GM23338 (cell line): ENCODE data around the gene APOL6. TPM values are rescaled to one million over a fixed set of nuclear protein-coding genes. Genes with fewer than 3 reads are reported as not detected.

ENCODE experiments used
- ATAC-seq: fragments of 200-7000 bp; cut with Tn5 transposase; 3 replicates; pipeline ENCODE4 v1.9.1; 2020
- DNase-seq: peaks from one replicate; pipeline ENCODE4 v3.0.0-alpha.2; 2015; ENCODE audit warnings: low spot score
- H2AFZ ChIP-seq: fragments of 200-600 bp; sonication (generic); 2 replicates; pipeline ENCODE4 v1.8.0; 2016; ENCODE audit warnings: antibody characterized with exemption, mild to moderate bottlenecking, moderate library complexity
- H3F3A ChIP-seq: fragments of 200-600 bp; sonication (generic); replicated peaks from 2 replicates; pipeline ENCODE4 v1.8.0; 2017; ENCODE audit warnings: antibody characterized with exemption, mixed run types, low read depth
- H3K27ac ChIP-seq: fragments of 200-600 bp; sonication (generic); 2 replicates; pipeline ENCODE4 v1.6.1; 2016; ENCODE audit warnings: low read depth
- H3K27me3 ChIP-seq: fragments of 200-600 bp; sonication (generic); 2 replicates; pipeline ENCODE4 v1.8.0; 2016; ENCODE audit warnings: mild to moderate bottlenecking, mixed run types, moderate library complexity; ENCODE audit not compliant: insufficient read depth
- H3K36me3 ChIP-seq: fragments of 200-600 bp; sonication (generic); 2 replicates; pipeline ENCODE4 v1.8.0; 2016; ENCODE audit warnings: mild to moderate bottlenecking; ENCODE audit not compliant: insufficient read depth
- H3K4me1 ChIP-seq: fragments of 200-600 bp; sonication (generic); 2 replicates; pipeline ENCODE4 v1.8.0; 2016; ENCODE audit warnings: mild to moderate bottlenecking, moderate library complexity; ENCODE audit not compliant: insufficient read depth
- H3K4me2 ChIP-seq: fragments of 200-600 bp; sonication (generic); 2 replicates; pipeline ENCODE4 v1.7.1; 2017; ENCODE audit warnings: mixed run types
- H3K4me3 ChIP-seq: fragments of 200-600 bp; sonication (generic); 2 replicates; pipeline ENCODE4 v1.6.1; 2016; ENCODE audit warnings: mixed run types
- H3K79me2 ChIP-seq: fragments of 200-600 bp; sonication (generic); replicated peaks from 2 replicates; pipeline ENCODE4 v1.8.0; 2017; ENCODE audit warnings: mild to moderate bottlenecking; ENCODE audit not compliant: insufficient read depth
- H3K9me2 ChIP-seq: fragments of 200-600 bp; sonication (generic); 2 replicates; pipeline ENCODE4 v1.8.0; 2017; ENCODE audit not compliant: insufficient read depth
- H4K20me1 ChIP-seq: fragments of 200-600 bp; sonication (generic); replicated peaks from 2 replicates; pipeline ENCODE4 v1.8.0; 2017; ENCODE audit warnings: mild to moderate bottlenecking; ENCODE audit not compliant: insufficient read depth
- H3K27ac Mint-ChIP-seq: 2 replicates; pipeline ENCODE4 v1.8.0; 2020; ENCODE audit warnings: inconsistent platforms, mild to moderate bottlenecking, moderate library complexity, mixed read lengths
- H3K27me3 Mint-ChIP-seq: 3 replicates; pipeline ENCODE4 v1.8.0; 2022; ENCODE audit warnings: low read depth, mild to moderate bottlenecking, moderate library complexity, mixed read lengths, inconsistent platforms; ENCODE audit not compliant: insufficient read depth, poor library complexity
- H3K36me3 Mint-ChIP-seq: 3 replicates; pipeline ENCODE4 v1.8.0; 2021; ENCODE audit warnings: low read depth, mild to moderate bottlenecking, inconsistent platforms, moderate library complexity, mixed read lengths
- H3K4me1 Mint-ChIP-seq: 3 replicates; pipeline ENCODE4 v1.8.0; 2020; ENCODE audit warnings: mild to moderate bottlenecking, inconsistent platforms, mixed read lengths
- H3K4me3 Mint-ChIP-seq: 3 replicates; pipeline ENCODE4 v1.8.0; 2021; ENCODE audit warnings: moderate library complexity, mild to moderate bottlenecking, inconsistent platforms, mixed read lengths
- H3K9me3 Mint-ChIP-seq: 3 replicates; pipeline ENCODE4 v1.8.0; 2020; ENCODE audit warnings: moderate library complexity, mild to moderate bottlenecking, inconsistent platforms, mixed read lengths
- CREB1 ChIP-seq: fragments of 250-450 bp; sonication (Bioruptor Pico); IDR thresholded peaks from 2 replicates; pipeline ENCODE4 v1.5.0; 2020; ENCODE audit warnings: low read depth, mild to moderate bottlenecking, moderate library complexity
- CTCF ChIP-seq, 2 experiments: fragments of 200-600 bp in 1 of 2; sonication (generic) in 1 of 2; conservative IDR thresholded peaks; 2 replicates each; pipeline versions ENCODE4 v1.5.1 to v1.6.1; 2016 to 2017; ENCODE audit warnings: antibody characterized with exemption in 2 of 2, low read depth in 2 of 2, mild to moderate bottlenecking in 2 of 2, moderate library complexity in 1 of 2
- EZH2 ChIP-seq: fragments of 200-600 bp; sonication (generic); IDR thresholded peaks from one replicate; pipeline ENCODE4 v1.8.0; 2017; ENCODE audit warnings: antibody characterized with exemption, mild to moderate bottlenecking, low read depth; ENCODE audit not compliant: unreplicated experiment
- EZH2phosphoT487 ChIP-seq: fragments of 200-600 bp; sonication (generic); IDR thresholded peaks from one replicate; pipeline ENCODE4 v1.8.1; 2018; ENCODE audit warnings: antibody characterized with exemption; ENCODE audit not compliant: unreplicated experiment
- NANOG ChIP-seq: IDR thresholded peaks from 2 replicates; pipeline ENCODE4 v1.6.1; 2016; ENCODE audit warnings: antibody characterized with exemption, borderline replicate concordance
- POLR2AphosphoS5 ChIP-seq: IDR thresholded peaks from 2 replicates; pipeline ENCODE4 v1.6.1; 2016; ENCODE audit warnings: antibody characterized with exemption, low read depth
- REST ChIP-seq: IDR thresholded peaks from one replicate; pipeline ENCODE4 v1.6.1; 2018; ENCODE audit warnings: antibody characterized with exemption; ENCODE audit not compliant: unreplicated experiment
- STAT1 ChIP-seq: IDR thresholded peaks from one replicate; pipeline ENCODE4 v1.6.1; 2016; ENCODE audit warnings: antibody characterized with exemption; ENCODE audit not compliant: unreplicated experiment
- ZNF114 ChIP-seq: fragments of 250-450 bp; sonication (Bioruptor Pico); IDR thresholded peaks from 2 replicates; pipeline ENCODE4 v1.5.0; 2020; ENCODE audit warnings: mild to moderate bottlenecking, moderate library complexity
- ZNF331 ChIP-seq: fragments of 250-450 bp; sonication (Bioruptor Pico); IDR thresholded peaks from 2 replicates; pipeline ENCODE4 v1.5.0; 2020; ENCODE audit warnings: low read depth, mild to moderate bottlenecking, moderate library complexity
- ZNF462 ChIP-seq: fragments of 250-450 bp; sonication (Bioruptor Pico); IDR thresholded peaks from 2 replicates; pipeline ENCODE4 v1.5.0; 2020; ENCODE audit warnings: mild to moderate bottlenecking, moderate library complexity
- polyA plus RNA-seq: library from polyadenylated mRNA; unstranded; fragments of >200 nt; fragmentation: Nextera tagmentation; extraction: Ambion mirVana; gene quantifications from 2 replicates; pipeline ENCODE4 v1.2.1, GENCODE V29; 2016
- total RNA-seq: library from RNA; depleted of rRNA; stranded (reverse); fragments of >200 nt; shearing (Covaris generic); gene quantifications from 2 replicates; pipeline ENCODE4 v1.2.3, GENCODE V29; 2014

APOL6 gene
- total and polyA plus RNA-seq, 2 experiments from 2014 or later, result 0.10 to 0.14 TPM

- no peak overlapping the region for H2AFZ ChIP-seq
- H3K79me2 ChIP-seq, result no peaks in the 10 kb centered on the region
- H3K4me2 ChIP-seq, result peak overlapping the region; percentile 61
- peak; percentile 28 for DNase-seq
- peaks cover 22% of the 10 kb centered on the region; the same call in 1 of the 2 replicates for H3K36me3 ChIP-seq
- Mint-ChIP-seq H3K4me1 (peaks cover 26% of the 10 kb centered on the region), H3K27me3 (peaks cover 6% of the 10 kb centered on the region), H3K27ac (no peak overlapping the region), H3K4me3 (0 out of 3 replicates have a peak overlapping the region, but pooled peaks have one; percentile 37), H3K9me3 (peaks cover 54% of the 10 kb centered on the region), H3K36me3 (peaks cover 40% of the 10 kb centered on the region)
- peak overlapping the region; percentile 34 for H3K4me3 ChIP-seq
- 0 out of 2 replicates have a peak, but pooled peaks cover 6% of the 10 kb centered on the region for H3K9me2 ChIP-seq
- H3K27ac ChIP-seq, result peak overlapping the region; percentile 60
- no peak for TF ChIP-seq ZNF114
- TF ChIP-seq POLR2AphosphoS5, result no peak
- no peak for TF ChIP-seq ZNF462 (CRISPR knock-in tag)
- no peak for TF ChIP-seq CREB1 (CRISPR knock-in tag)
- TF ChIP-seq ZNF331 (CRISPR knock-in tag), result no peak
- TF ChIP-seq STAT1, result no peak
- TF ChIP-seq CTCF (conservative IDR thresholded peaks at IDR 0.05; ENCODE audit: low read depth in 2 of 2), result no peak
- no peak for TF ChIP-seq EZH2phosphoT487
- TF ChIP-seq REST, result no peak
- no peak for TF ChIP-seq NANOG
- no peak for TF ChIP-seq EZH2
- no peaks in the 10 kb centered on the region for H3K27me3 ChIP-seq
- no peak; the same call in 2 of the 3 replicates for ATAC-seq
- peaks cover 40% of the 10 kb centered on the region for H3K4me1 ChIP-seq
- H3F3A ChIP-seq, result no peaks in the 10 kb centered on the region
- H4K20me1 ChIP-seq, result no peaks in the 10 kb centered on the region
Measured at GRCh38 chr22:35662914-35663313, 14.7 kb downstream of the APOL6 start.
